K562 (cell line): ENCODE measurements around the gene PLPPR2. TPM values are rescaled to one million over a fixed set of nuclear protein-coding genes. Genes with fewer than 3 reads are reported as not detected.
A peak's percentile ranks its signal among the peaks of the same experiment; 100 is the strongest.

Experiments used
- CHD4 ChIP-seq: fragments of 200-600 bp; sonication (generic); IDR thresholded peaks from 3 replicates; pipeline ENCODE4 v1.6.1; 2012; ENCODE audit warnings: low read depth, mild to moderate bottlenecking, mixed read lengths, low read length, inconsistent platforms; ENCODE audit not compliant: insufficient read depth, insufficient replicate concordance, poor library complexity, severe bottlenecking
- CLOCK ChIP-seq: fragments of 250-450 bp; sonication (Bioruptor Pico); IDR thresholded peaks from 2 replicates; pipeline ENCODE4 v1.4.0; 2020; ENCODE audit warnings: mild to moderate bottlenecking, moderate library complexity, borderline replicate concordance
- ESRRA ChIP-seq: fragments of 450-650 bp; IDR thresholded peaks from 2 replicates; pipeline ENCODE4 v1.6.1; 2014; ENCODE audit warnings: low read depth, mild to moderate bottlenecking, moderate library complexity, borderline replicate concordance
- GABPB2 ChIP-seq: fragments of 250-450 bp; sonication (Bioruptor Pico); conservative IDR thresholded peaks from 2 replicates; pipeline ENCODE4 v1.5.1; 2021; ENCODE audit warnings: mild to moderate bottlenecking
- IRF1 ChIP-seq: sonication (generic); formaldehyde crosslinking; IDR thresholded peaks from 2 replicates; pipeline ENCODE4 v1.8.0; 2022; ENCODE audit warnings: missing genetic modification reagents, mild to moderate bottlenecking, borderline replicate concordance
- NBN ChIP-seq: fragments of 450-650 bp; IDR thresholded peaks from 2 replicates; pipeline ENCODE4 v1.6.1; 2016; ENCODE audit warnings: low read depth, mild to moderate bottlenecking
- RREB1 ChIP-seq: fragments of 250-450 bp; sonication (Bioruptor Pico); IDR thresholded peaks from 2 replicates; pipeline ENCODE4 v1.4.0; 2020
- SMARCA4 ChIP-seq: fragments of 450-650 bp; IDR thresholded peaks from 2 replicates; pipeline ENCODE4 v1.6.1; 2016
- YY1 ChIP-seq, 3 experiments: IDR thresholded peaks; 2 replicates each; pipeline ENCODE4 v1.6.1; 2011; ENCODE audit warnings: low read length in 2 of 3, mild to moderate bottlenecking in 2 of 3, moderate library complexity in 2 of 3, borderline replicate concordance in 1 of 3, control low read depth in 1 of 3, low read depth in 1 of 3; ENCODE audit not compliant: insufficient read depth in 3 of 3, insufficient replicate concordance in 2 of 3, control insufficient read depth in 1 of 3, insufficient read length in 1 of 3; ENCODE audit errors: extremely low read depth in 1 of 3
- ZBTB26 ChIP-seq: fragments of 450-650 bp; formaldehyde crosslinking; IDR thresholded peaks from 2 replicates; pipeline ENCODE4 v1.4.0; 2022; ENCODE audit warnings: missing genetic modification characterization
- ZNF184 ChIP-seq: sonication (generic); formaldehyde crosslinking; IDR thresholded peaks from 2 replicates; pipeline ENCODE4 v1.5.0; 2020; ENCODE audit warnings: missing genetic modification reagents
- ZNF274 ChIP-seq: IDR thresholded peaks from 2 replicates; pipeline ENCODE4 v1.6.1; 2011; ENCODE audit warnings: low read depth, mild to moderate bottlenecking, low read length, moderate library complexity, borderline replicate concordance
- ZNF324 ChIP-seq: fragments of 250-450 bp; sonication (Bioruptor Pico); IDR thresholded peaks from 2 replicates; pipeline ENCODE4 v1.4.0; 2020; ENCODE audit warnings: mild to moderate bottlenecking
- ZNF408 ChIP-seq: fragments of 250-450 bp; sonication (Bioruptor Pico); IDR thresholded peaks from 2 replicates; pipeline ENCODE4 v1.4.0; 2020; ENCODE audit warnings: low read depth, mild to moderate bottlenecking, moderate library complexity
- ZNF696 ChIP-seq: fragments of 250-450 bp; sonication (Bioruptor Pico); conservative IDR thresholded peaks from 2 replicates; pipeline ENCODE4 v1.4.0; 2020; ENCODE audit warnings: mild to moderate bottlenecking, moderate library complexity
- polyA plus RNA-seq, 8 experiments: library from polyadenylated mRNA; depleted of rRNA in 4 of 8; stranded (reverse) in 5 of 8; unstranded in 3 of 8; fragments of >200 nt; fragmentation: Nextera tagmentation in 2 of 8; fragmentation: Illumina TruSeq in 1 of 8; extraction: Ambion mirVana in 2 of 8; extraction: Trizol in 1 of 8; gene quantifications; 2 replicates each; pipeline versions ENCODE4 v1.2.1 to v1.2.3, GENCODE V29; 2011 to 2014; ENCODE audit warnings: inconsistent platforms in 1 of 8, missing spikeins in 1 of 8
- total RNA-seq, 7 experiments: library from RNA; depleted of rRNA in 6 of 7; stranded (reverse); fragments of >200 nt in 6 of 7; fragmentation: Illumina TruSeq in 2 of 7; extraction: Trizol in 2 of 7; gene quantifications; 2 replicates each; pipeline versions ENCODE4 v1.2.1 to v1.2.3, GENCODE V29; 2011 to 2021; ENCODE audit warnings: low replicate concordance in 1 of 7

The PLPPR2 gene
- total and polyA plus RNA-seq, 9 of the 15 experiments (the other 6 are each of a cell fraction or from before 2014, with no cell fraction given), result 0.49 to 15.9 (median 3.4) TPM

- TF ChIP-seq CLOCK (CRISPR knock-in tag) (no peak), IRF1 (CRISPR knock-in tag) (no peak), ZBTB26 (CRISPR knock-in tag) (no peak), ZNF696 (CRISPR knock-in tag) (no peak), ESRRA (peak; percentile 93), CHD4 (peak; percentile 35), RREB1 (no peak), GABPB2 (CRISPR knock-in tag) (no peak), YY1 (IDR thresholded peaks at IDR 0.05; ENCODE audit: borderline replicate concordance in 1 of 3, control insufficient read depth in 1 of 3, extremely low read depth in 1 of 3, insufficient read depth in 3 of 3, insufficient read length in 1 of 3, insufficient replicate concordance in 2 of 3, low read depth in 1 of 3, low read length in 2 of 3) (peak in 2 of 3 experiments; percentile 8 to 59), NBN (peak; percentile 45; the same call in 1 of the 2 replicates), SMARCA4 (peak; percentile 31; the same call in 1 of the 2 replicates), ZNF408 (CRISPR knock-in tag) (no peak), ZNF184 (no peak), ZNF274 (no peak), ZNF324 (CRISPR knock-in tag) (no peak)
Measured at GRCh38 chr19:11382898-11383705, 27.9 kb downstream of the PLPPR2 start (continued).
